NCI-H2107 treated with DMSO at 0.1 percent for 48 hours (cell line): ENCODE measurements around the gene LRRC23.

Experiments used
- DNase-seq: peaks from one replicate; lab custom pipeline; 2025; ENCODE audit not compliant: unreplicated experiment; lab: John Stamatoyannopoulos, UW

The LRRC23 gene

GRCh38 chr12:6925239-6925539 lies 20.6 kb downstream of the LRRC23 start:
- peak; percentile 79 for DNase-seq

GRCh38 chr12:6925540-6926279 lies 21.1 kb downstream of the LRRC23 start:
- no peak for DNase-seq

- peak; percentile 58 for DNase-seq
Observed at GRCh38 chr12:6927379-6928021, 22.9 kb downstream of the LRRC23 start, which contains the start of gene ATN1. ATN1 (plus strand) TSS chr12:6927959; CDS start chr12:6934002, 6,043 bp downstream.

GRCh38 chr12:6928022-6928702 lies 23.5 kb downstream of the LRRC23 start:
- no peak for DNase-seq

- DNase-seq, result no peak
Observed at GRCh38 chr12:6928703-6929407, 24.2 kb downstream of the LRRC23 start.

- no peak for DNase-seq
Observed at GRCh38 chr12:6929466-6930452, 25.1 kb downstream of the LRRC23 start.

GRCh38 chr12:6932766-6933165 lies 28.1 kb downstream of the LRRC23 start:
- DNase-seq, result no peak

- no peak for DNase-seq
Observed at GRCh38 chr12:6934110-6934509, 29.5 kb downstream of the LRRC23 start.

- DNase-seq, result no peak
Observed at GRCh38 chr12:6935371-6936193, 31.0 kb downstream of the LRRC23 start.

GRCh38 chr12:6936194-6936635 lies 31.6 kb downstream of the LRRC23 start:
- DNase-seq, result no peak

- no peak for DNase-seq
Observed at GRCh38 chr12:6936636-6937480, 32.2 kb downstream of the LRRC23 start.

- DNase-seq, result peak; percentile 99
Observed at GRCh38 chr12:6937481-6938352, 33.1 kb downstream of the LRRC23 start.

- no peak for DNase-seq
Observed at GRCh38 chr12:6938353-6939190, 34.0 kb downstream of the LRRC23 start.

GRCh38 chr12:6939191-6939540 lies 34.5 kb downstream of the LRRC23 start:
- DNase-seq, result no peak

GRCh38 chr12:6941267-6941666 lies 36.6 kb downstream of the LRRC23 start:
- no peak for DNase-seq

GRCh38 chr12:6941782-6942181 lies 37.2 kb downstream of the LRRC23 start:
- DNase-seq, result no peak

- no peak for DNase-seq
Observed at GRCh38 chr12:6942331-6942665, 37.7 kb downstream of the LRRC23 start.
